B cell (primary cell): ENCODE data around the gene MAGI2. TPM values are rescaled to one million over a fixed set of nuclear protein-coding genes. Genes with fewer than 3 reads are reported as not detected.

ENCODE experiments used
- ATAC-seq: fragments of 200-7000 bp; cut with Tn5 transposase; one replicate; pipeline ENCODE4 v1.10.0; 2021; ENCODE audit warnings: low read depth, mild to moderate bottlenecking, moderate number of reproducible peaks, moderate library complexity
- CTCF ChIA-PET: fragments of 350-600 bp; sonication (Branson Sonifier 250); formaldehyde crosslinking; loops from one replicate; lab custom pipeline; 2021; ENCODE audit warnings: antibody characterized with exemption, inconsistent platforms; lab: Charles Lee
- POLR2A ChIA-PET: fragments of 350-600 bp; sonication (Branson Sonifier 250); formaldehyde crosslinking; loops from one replicate; lab custom pipeline; 2021; ENCODE audit warnings: antibody characterized with exemption; lab: Charles Lee
- DNase-seq: peaks from one replicate; pipeline ENCODE4 v3.0.0; 2013
- H2AFZ ChIP-seq: 2 replicates; pipeline ENCODE4 v1.6.1; 2012; ENCODE audit warnings: mild to moderate bottlenecking, low read depth, low read length; ENCODE audit not compliant: insufficient read depth, poor library complexity, severe bottlenecking
- H3K27ac ChIP-seq, 2 donors: 1 replicate in 1 of 2; 2 replicates in 1 of 2; pipeline ENCODE4 v1.5.1; 2012 to 2013; ENCODE audit warnings: low read length in 2 of 2, mild to moderate bottlenecking in 2 of 2, moderate library complexity in 1 of 2
- H3K27me3 ChIP-seq, 4 experiments: fragments of 200-600 bp in 1 of 4; sonication (generic) in 1 of 4; replicated peaks in 1 of 4; 1 replicate in 2 of 4; 2 replicates in 2 of 4; pipeline versions ENCODE4 v1.6.1 to v1.7.0; 2013 to 2016; ENCODE audit warnings: low read length in 3 of 4, mild to moderate bottlenecking in 2 of 4, mixed read lengths in 1 of 4, moderate library complexity in 1 of 4; ENCODE audit not compliant: insufficient read depth in 4 of 4, control insufficient read depth in 3 of 4; ENCODE audit errors: control extremely low read depth in 1 of 4
- H3K36me3 ChIP-seq, 2 experiments: replicated peaks in 1 of 2; 1 replicate in 1 of 2; 2 replicates in 1 of 2; pipeline versions ENCODE4 v1.6.1 to v1.7.1; 2013; ENCODE audit warnings: low read length in 1 of 2; ENCODE audit not compliant: insufficient read depth in 2 of 2, control insufficient read depth in 1 of 2; ENCODE audit errors: control extremely low read depth in 1 of 2, extremely low read depth in 1 of 2
- H3K4me1 ChIP-seq, 2 donors: fragments of 200-600 bp in 1 of 2; sonication (generic) in 1 of 2; 1 replicate in 1 of 2; 2 replicates in 1 of 2; pipeline versions ENCODE4 v1.5.1 to v1.6.1; 2013 to 2017; ENCODE audit warnings: low read length in 2 of 2; ENCODE audit not compliant: control insufficient read depth in 2 of 2, insufficient read depth in 2 of 2
- H3K4me2 ChIP-seq: replicated peaks from 2 replicates; pipeline ENCODE3; 2012; ENCODE audit warnings: mild to moderate bottlenecking, low read depth, low read length; ENCODE audit not compliant: poor library complexity, severe bottlenecking
- H3K4me3 ChIP-seq, 5 experiments: fragments of 200-600 bp in 1 of 5; sonication (generic) in 1 of 5; 1 replicate in 3 of 5; 2 replicates in 2 of 5; pipeline versions ENCODE4 v1.5.1 to v1.7.0; 2011 to 2016; ENCODE audit warnings: low read length in 4 of 5, mild to moderate bottlenecking in 4 of 5, low read depth in 2 of 5, control low read depth in 1 of 5, moderate library complexity in 1 of 5; ENCODE audit not compliant: insufficient read depth in 1 of 5; ENCODE audit errors: control extremely low read depth in 1 of 5, extremely low read depth in 1 of 5
- H3K79me2 ChIP-seq: fragments of 200-600 bp; sonication (generic); one replicate; pipeline ENCODE4 v1.6.0; 2016; ENCODE audit warnings: low read length; ENCODE audit not compliant: control insufficient read depth, insufficient read depth
- H3K9ac ChIP-seq: fragments of 200-600 bp; sonication (generic); 2 replicates; pipeline ENCODE4 v1.6.1; 2017; ENCODE audit warnings: mild to moderate bottlenecking, low read length, moderate library complexity
- H3K9me3 ChIP-seq, 3 donors: one replicate each; pipeline versions ENCODE4 v1.6.1 to v1.7.1; 2013; ENCODE audit warnings: low read length in 2 of 3; ENCODE audit not compliant: control insufficient read depth in 2 of 3, insufficient read depth in 1 of 3; ENCODE audit errors: control extremely low read depth in 1 of 3
- H4K20me1 ChIP-seq: 2 replicates; pipeline ENCODE4 v1.6.0; 2012; ENCODE audit warnings: mild to moderate bottlenecking, low read length; ENCODE audit not compliant: insufficient read depth, control insufficient read depth, poor library complexity, severe bottlenecking
- H3K27ac Mint-ChIP-seq: one replicate; pipeline ENCODE4 v1.8.0; 2021; ENCODE audit warnings: mixed read lengths
- H3K27me3 Mint-ChIP-seq: one replicate; pipeline ENCODE4 v1.8.0; 2021; ENCODE audit warnings: mixed read lengths
- H3K4me1 Mint-ChIP-seq: one replicate; pipeline ENCODE4 v1.8.0; 2021; ENCODE audit warnings: mixed read lengths
- H3K4me3 Mint-ChIP-seq: one replicate; pipeline ENCODE4 v1.8.0; 2021; ENCODE audit warnings: mixed read lengths
- H3K9me3 Mint-ChIP-seq: one replicate; pipeline ENCODE4 v1.8.0; 2022; ENCODE audit warnings: mixed read lengths; ENCODE audit not compliant: insufficient read depth
- EZH2 ChIP-seq: IDR thresholded peaks from 2 replicates; pipeline ENCODE4 v1.6.1; 2012; ENCODE audit warnings: borderline replicate concordance, low read depth, mild to moderate bottlenecking, moderate library complexity, low read length; ENCODE audit not compliant: insufficient read depth, poor library complexity, severe bottlenecking
- WGBS: methylation state at CpG from one replicate; pipeline ENCODE4 v1.1.5; 2013; ENCODE audit warnings: missing lambda C conversion rate; ENCODE audit not compliant: insufficient coverage; 5-methylcytosine and 5-hydroxymethylcytosine counted together
- intact Hi-C: fragments of 100-400 bp; cut with micrococcal nuclease; formaldehyde crosslinking; loops from one replicate; pipeline ENCODE4 v1.10.0; 2022
- polyA plus RNA-seq: library from polyadenylated mRNA; depleted of rRNA; stranded (reverse); fragments of >200 nt; gene quantifications from 2 replicates; pipeline ENCODE4 v1.2.3, GENCODE V29; 2012
- total RNA-seq, 2 donors: library from RNA; stranded (reverse); fragments of 120-200 nt in 1 of 2; gene quantifications; 1 replicate in 1 of 2; 2 replicates in 1 of 2; pipeline versions ENCODE4 v1.2.3 to v1.2.4, GENCODE V29; 2013 to 2022
- TF ChIP-seq, protein P1 (sequence below): fragments of 200-600 bp; IDR thresholded peaks from one replicate; pipeline ENCODE4 v1.8.0; 2022; ENCODE audit warnings: antibody characterized with exemption, mild to moderate bottlenecking

Gene MAGI2
- total and polyA plus RNA-seq, 2 donors (not counting 1 experiment from before 2014, with no cell fraction given) = 0.16 to 0.64 TPM

DNA sequence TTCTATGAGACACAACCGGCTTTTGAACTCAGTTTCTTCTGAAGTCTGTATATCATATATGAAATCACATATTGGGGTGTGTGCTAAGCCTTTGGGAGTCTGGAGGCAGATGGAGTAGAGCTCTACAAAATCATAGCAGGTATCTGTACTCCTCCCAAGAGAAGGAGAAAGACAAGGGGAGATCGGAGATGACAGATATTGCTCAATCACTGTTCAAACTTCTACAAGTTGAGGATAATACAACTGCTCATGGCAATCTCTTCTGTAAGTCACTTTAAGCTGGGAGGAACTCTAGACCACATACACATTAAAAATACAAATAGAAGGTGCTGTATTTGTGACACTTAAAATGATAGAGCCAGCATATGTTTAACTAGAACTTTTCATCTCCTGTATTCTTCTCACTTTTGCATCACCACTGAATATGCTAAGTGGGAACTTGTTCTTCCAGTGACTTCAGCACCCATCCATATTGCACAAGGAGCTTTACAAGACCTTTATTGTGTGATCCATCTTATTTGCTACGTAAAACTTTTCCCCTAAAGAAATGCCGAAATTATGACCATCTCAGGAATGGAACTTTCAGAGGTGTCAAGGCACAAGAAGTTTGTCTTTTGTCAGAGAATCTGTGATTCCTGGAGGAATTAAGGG is 1273.5 kb downstream of the MAGI2 start:
- intact Hi-C loops = no loop called here
- Histone ChIP-seq H3K9me3 (no peaks in the 10 kb centered on the region), H3K4me2 (no peak overlapping the region), H4K20me1 (no peaks in the 10 kb centered on the region), H3K4me1 (no peaks in the 10 kb centered on the region), H3K27me3 (no peaks in the 10 kb centered on the region), H2AFZ (no peak overlapping the region), H3K27ac (no peak overlapping the region), H3K4me3 (no peak overlapping the region), H3K36me3 (no peaks in the 10 kb centered on the region), H3K9ac (no peak overlapping the region), H3K79me2 (no peaks in the 10 kb centered on the region)
- no CpG with 5 or more reads among the region's 4 CpGs for WGBS
- ATAC-seq (no peak), DNase-seq (no peak)
- no peak for TF ChIP-seq EZH2
- TF ChIP-seq, protein P1, sequence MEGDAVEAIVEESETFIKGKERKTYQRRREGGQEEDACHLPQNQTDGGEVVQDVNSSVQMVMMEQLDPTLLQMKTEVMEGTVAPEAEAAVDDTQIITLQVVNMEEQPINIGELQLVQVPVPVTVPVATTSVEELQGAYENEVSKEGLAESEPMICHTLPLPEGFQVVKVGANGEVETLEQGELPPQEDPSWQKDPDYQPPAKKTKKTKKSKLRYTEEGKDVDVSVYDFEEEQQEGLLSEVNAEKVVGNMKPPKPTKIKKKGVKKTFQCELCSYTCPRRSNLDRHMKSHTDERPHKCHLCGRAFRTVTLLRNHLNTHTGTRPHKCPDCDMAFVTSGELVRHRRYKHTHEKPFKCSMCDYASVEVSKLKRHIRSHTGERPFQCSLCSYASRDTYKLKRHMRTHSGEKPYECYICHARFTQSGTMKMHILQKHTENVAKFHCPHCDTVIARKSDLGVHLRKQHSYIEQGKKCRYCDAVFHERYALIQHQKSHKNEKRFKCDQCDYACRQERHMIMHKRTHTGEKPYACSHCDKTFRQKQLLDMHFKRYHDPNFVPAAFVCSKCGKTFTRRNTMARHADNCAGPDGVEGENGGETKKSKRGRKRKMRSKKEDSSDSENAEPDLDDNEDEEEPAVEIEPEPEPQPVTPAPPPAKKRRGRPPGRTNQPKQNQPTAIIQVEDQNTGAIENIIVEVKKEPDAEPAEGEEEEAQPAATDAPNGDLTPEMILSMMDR = no peak
- CTCF ChIA-PET = no interaction called here
- no peak overlapping the region for H3K27ac Mint-ChIP-seq
- H3K4me3 Mint-ChIP-seq = no peak overlapping the region
- POLR2A ChIA-PET = no interaction called here
- no peaks in the 10 kb centered on the region for H3K4me1 Mint-ChIP-seq
- peaks cover 4% of the 10 kb centered on the region for H3K27me3 Mint-ChIP-seq
- no peaks in the 10 kb centered on the region for H3K9me3 Mint-ChIP-seq

DNA sequence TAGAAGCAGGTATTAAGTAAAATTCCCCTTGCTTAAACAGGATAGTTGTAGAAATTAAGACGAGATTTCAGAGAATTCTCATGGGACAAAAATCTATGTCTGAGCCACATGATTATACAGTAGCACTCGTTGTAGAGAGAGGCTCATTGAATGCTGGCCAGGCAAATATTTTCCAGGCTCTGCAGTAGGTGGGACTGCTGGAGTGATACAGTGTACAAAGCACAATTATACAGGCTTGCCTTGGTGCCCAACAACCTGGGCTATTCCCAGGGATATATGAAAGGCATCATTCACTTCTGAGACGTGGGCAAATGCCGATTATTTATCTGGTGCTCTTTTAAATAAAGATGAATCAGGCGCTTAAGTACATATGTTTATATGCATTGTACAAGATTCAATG is 1274.3 kb downstream of the MAGI2 start:
- ATAC-seq (no peak), DNase-seq (no peak)
- Histone ChIP-seq H3K27me3 (peaks cover 0 to 4% (median 0%) of the 10 kb centered on the region in 4 experiments), H3K27ac (no peak overlapping the region), H3K79me2 (no peaks in the 10 kb centered on the region), H2AFZ (no peak overlapping the region), H3K4me2 (no peak overlapping the region), H3K4me3 (no peak overlapping the region), H3K36me3 (no peaks in the 10 kb centered on the region), H3K9ac (no peak overlapping the region), H3K4me1 (no peaks in the 10 kb centered on the region), H4K20me1 (no peaks in the 10 kb centered on the region), H3K9me3 (no peaks in the 10 kb centered on the region)
- ChIA-PET CTCF (no interaction called here), POLR2A (no interaction called here)
- WGBS = 80% methylated on average over 2 of the region's 5 CpGs
- Mint-ChIP-seq H3K27ac (no peak overlapping the region), H3K4me1 (no peaks in the 10 kb centered on the region), H3K27me3 (peaks cover 7% of the 10 kb centered on the region), H3K4me3 (no peak overlapping the region), H3K9me3 (no peaks in the 10 kb centered on the region)
- intact Hi-C loops = no loop called here
- TF ChIP-seq, protein P1 = no peak
- TF ChIP-seq EZH2 = no peak
